Left colon (tissue), 2 donors: Measurements from ENCODE around the gene CRBN. TPM values are rescaled to one million over a fixed set of nuclear protein-coding genes. Genes with fewer than 3 reads are reported as not detected.
A peak's percentile ranks its signal among the peaks of the same experiment; 100 is the strongest.

ENCODE experiments used
- ATAC-seq: fragments of 200-7000 bp; cut with Tn5 transposase; one replicate; pipeline ENCODE4 v1.9.1; 2020; ENCODE audit warnings: mild to moderate bottlenecking, moderate library complexity
- DNase-seq, 2 donors: peaks; one replicate each; pipeline ENCODE4 v3.0.0-alpha.2; 2020
- intact Hi-C, 2 donors: fragments of 100-400 bp; cut with DNase I in 1 of 2; cut with micrococcal nuclease in 1 of 2; formaldehyde crosslinking; loops; one replicate each; pipeline versions ENCODE4 v1.11.2 to v1.14.0; 2022; cut with DNase I, micrococcal nuclease
- total RNA-seq, 2 donors: library from RNA; stranded (reverse); fragmentation: NEBNext Ultra II Directional; extraction: Animal tissue kit (Norgen Biotek cat#: 25700); gene quantifications; one replicate each; pipeline ENCODE4 v1.2.1, GENCODE V29; 2021
- donor health status: DM: no; HTN: no; CAD: no.
- donor health status: DM: yes; HTN: yes; CAD: no.

Gene CRBN
- total RNA-seq, 2 donors from 2014 or later, result 36.4 to 50.7 TPM

DNA sequence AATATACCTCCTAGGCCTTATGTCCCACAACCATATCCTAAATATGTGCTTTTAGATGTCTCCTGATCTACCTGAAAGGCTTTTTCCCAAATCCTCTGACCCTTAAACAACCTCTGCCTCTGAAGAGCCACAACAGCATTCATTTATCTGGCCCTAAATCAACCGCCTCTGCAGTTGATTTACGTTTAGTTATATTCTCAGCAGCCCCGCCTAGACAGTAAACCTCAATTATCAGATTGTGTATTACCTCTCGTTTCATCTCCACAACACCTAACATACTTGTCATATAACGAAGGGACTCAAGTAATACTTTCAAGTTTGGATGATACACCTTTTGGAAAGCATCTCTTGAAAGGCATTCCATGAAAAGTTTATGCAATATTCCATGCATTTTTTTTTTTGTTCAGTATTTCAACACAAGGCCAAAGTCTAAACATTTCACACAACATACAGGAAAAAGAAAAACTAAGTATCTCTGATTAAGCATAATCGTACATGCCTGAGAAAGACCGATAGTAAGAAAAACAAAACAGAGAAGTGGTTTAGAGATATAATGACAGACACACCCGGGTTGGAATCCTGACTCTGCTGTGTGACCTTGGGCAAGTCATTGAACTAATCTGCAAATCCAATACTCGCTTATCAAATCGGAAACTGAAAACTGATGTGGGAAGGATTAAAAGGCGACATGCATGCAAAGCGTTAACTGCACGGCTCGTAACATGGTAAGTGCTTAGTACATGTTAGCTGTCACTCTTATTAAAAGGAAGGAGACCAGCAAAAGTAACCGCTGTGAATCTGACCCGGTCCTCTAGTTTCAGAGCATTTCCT lies 778 bp downstream of the CRBN start:
- DNase-seq, result no peak
- intact Hi-C loops, result loop anchor here in 1 of 2 donors (10.0 kb wide), 1 partner anchor 54 kb away; the partner anchor contains the start of gene TRNT1
- ATAC-seq, result peak; percentile 33

DNA sequence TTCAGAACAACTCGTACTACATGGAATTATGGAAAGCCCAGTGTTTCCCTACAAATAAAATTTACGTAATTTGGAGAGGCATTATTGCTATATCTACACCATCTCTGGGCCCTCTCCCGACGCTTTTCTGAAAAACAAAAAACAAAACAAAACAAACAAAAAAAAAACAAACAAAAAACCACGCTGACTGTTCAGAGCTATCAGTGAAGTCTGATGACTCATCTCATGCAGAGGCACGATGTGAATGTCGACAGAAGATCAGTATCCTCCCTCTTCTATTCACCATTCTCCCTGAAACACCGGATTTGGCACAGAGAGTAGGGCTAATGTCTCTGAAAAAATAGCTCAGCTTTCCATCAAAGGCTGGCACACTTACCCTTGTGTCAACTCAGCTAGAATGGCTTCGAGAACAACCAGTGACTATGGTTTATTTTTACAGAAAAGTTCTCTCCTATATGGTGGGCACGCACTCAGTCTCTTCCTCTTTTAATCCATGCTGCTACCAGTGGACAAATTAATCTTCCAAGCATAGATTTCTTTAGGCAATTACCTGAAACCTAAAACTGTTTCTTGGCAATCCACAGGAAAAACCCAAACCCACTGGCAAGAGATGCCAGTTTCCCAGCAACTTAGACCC lies 1.5 kb downstream of the CRBN start:
- intact Hi-C loops, result loop anchor here in 1 of 2 donors (10.0 kb wide), 1 partner anchor 53 kb away; the partner anchor contains the start of gene TRNT1
- no peak for DNase-seq
- ATAC-seq, result no peak

DNA sequence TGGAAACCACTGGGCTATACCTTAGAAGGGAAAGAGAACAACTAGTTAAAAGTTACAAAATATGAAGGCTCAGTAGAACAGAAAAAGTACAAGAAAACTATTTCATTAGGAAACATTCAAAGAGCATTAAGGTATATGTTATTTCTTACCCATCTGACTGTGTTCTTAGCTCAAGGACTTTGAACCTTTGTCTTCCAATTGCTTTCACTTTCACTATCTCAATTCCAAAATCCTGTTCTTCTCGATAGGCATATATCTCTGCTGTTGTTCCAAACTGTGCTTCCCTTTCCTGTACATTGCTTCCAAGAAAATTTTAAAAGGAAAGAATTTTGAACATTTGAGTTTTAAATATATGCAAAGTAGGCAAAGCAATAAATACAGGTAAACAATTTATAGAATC lies 6.9 kb downstream of the CRBN start:
- intact Hi-C loops, result loop anchor here in 1 of 2 donors (10.0 kb wide), 1 partner anchor 48 kb away; the partner anchor contains the start of gene TRNT1
- ATAC-seq (peak; percentile 84), DNase-seq (no peak)

DNA sequence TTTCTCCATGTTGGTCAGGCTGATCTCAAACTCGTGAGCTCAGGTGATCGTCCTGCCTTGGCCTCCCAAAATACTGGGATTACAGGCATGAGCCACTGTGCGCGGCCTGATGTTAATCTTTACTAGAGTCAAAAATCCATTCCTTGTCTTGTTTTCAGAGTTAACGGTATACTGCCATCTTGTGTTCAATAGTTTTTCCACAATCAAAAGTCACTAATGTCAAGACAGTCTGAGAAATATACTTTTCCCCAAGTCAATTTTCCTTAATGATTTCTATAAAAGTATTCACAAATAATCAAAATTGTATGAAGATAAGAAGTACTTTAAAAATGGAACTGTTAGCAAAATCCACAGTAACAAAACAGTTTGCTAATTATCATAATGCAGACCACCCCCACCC lies 8.5 kb downstream of the CRBN start:
- ATAC-seq (peak; percentile 50), DNase-seq (no peak)
- intact Hi-C loops, result loop anchor here in 1 of 2 donors (10.0 kb wide), 1 partner anchor 46 kb away; the partner anchor contains the start of gene TRNT1

DNA sequence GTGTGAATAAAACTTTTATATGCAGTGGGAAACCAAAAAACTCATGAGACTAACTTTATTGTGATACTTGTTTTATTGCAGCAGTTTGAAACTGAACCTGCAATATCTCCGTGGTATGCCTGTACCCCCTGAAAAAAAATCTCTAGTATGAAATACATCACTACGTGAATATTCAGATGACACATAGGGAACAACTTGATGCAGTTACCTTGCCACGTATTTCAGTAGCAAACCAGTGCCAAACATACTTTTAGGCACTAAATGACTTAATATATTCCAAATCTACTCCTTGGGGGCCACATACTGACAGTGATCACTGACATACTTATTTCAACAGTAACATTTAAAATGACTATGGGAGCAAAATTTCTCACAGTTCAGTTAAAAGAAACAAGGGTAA lies 13.8 kb downstream of the CRBN start:
- no peak for ATAC-seq
- DNase-seq, result no peak
- intact Hi-C loops, result no loop called here

DNA sequence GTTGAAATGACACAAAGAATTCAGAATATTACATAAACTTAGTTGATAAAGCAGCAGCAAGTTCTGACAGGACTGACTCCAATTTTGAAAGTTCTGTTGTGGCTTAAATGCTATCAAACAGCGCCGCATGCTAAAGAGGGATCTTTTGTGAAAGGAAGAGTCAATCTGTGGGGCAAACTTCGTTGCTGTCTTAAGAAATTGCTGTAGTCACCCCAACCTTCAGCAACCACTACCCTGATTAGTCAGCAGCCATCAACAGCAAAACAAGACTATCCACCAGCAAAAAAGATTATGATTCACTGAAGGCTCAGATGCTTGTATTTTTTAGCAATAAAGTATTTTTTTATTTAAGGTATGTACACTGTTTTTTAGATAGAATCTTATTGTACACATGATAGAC lies 14.2 kb downstream of the CRBN start:
- ATAC-seq, result no peak
- intact Hi-C loops, result no loop called here

DNA sequence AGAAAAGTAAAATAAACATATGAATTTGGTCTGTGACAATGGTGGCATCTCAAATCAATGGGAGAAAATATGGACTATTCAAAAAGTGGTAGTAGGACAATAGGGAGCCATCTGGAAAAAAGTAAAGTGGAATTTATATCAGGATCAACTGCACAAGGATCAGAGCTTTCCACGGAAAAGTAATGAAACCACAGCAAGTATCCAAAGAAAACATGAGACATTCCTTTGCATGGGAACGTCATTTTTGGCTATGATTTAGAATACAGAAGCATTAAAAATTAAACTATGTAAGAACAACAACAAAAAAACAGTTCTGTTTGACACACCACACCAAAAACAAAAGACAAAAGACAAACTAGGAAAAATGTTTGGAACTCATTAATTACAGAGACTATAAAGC lies 18.7 kb downstream of the CRBN start:
- DNase-seq, result no peak
- no peak for ATAC-seq
- intact Hi-C loops, result no loop called here

More for the DNA sequence above, 14.2 kb downstream of the CRBN start:
- DNase-seq, result no peak

DNA sequence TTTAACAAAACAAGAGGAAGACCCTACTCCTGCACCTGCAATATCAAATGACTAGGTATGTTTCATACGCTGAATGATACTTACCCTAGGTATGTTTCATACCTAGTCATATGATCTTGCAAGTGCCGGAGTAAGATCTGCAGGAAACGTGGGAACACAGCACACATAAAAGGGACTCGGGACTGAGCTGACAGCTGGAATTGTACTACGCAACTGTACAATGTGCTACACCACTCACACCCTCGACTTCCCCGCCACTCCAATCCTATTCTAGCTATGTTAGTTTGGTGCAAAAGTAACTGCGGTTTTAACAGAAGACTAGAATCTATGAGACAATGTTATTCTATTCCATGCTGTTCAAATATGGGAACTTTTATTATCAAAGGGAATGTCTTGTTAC lies 22.0 kb downstream of the CRBN start:
- no peak for DNase-seq
- intact Hi-C loops, result no loop called here
- ATAC-seq, result no peak

DNA sequence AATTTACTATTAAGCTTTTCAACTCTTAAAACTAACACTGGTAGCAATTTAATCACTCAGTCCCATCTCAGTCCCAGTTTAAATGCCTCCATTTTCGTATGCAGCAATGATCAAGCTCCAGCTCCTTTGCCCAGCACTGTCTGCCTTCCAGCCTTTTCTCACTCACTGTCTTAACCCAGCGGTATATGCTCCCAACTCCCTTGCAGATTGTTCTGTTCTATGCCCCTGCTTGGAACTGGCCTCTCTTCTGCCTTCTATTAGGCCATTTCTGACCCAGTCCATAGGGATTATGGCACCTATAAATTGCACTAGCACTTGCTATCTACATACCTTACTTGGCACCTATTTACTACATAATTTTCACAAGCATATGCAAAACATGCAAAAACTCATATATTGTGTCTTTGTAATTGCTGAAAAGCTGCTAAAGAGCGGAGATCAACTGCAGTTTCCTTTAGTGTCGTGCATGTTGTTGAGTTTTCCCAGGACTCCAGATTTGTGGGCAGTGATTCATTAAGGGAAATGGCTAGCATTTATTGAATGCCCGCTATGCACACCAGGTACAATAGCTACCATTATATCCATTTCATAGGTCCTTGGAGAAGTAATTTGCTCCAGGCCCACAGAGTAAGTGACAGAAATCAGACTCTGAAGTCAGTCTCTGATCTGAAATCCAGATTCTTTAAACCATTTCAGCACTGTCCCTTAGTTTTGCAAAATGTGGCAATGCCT lies 24.4 kb downstream of the CRBN start:
- intact Hi-C loops, result no loop called here
- DNase-seq, result no peak
- ATAC-seq, result no peak

DNA sequence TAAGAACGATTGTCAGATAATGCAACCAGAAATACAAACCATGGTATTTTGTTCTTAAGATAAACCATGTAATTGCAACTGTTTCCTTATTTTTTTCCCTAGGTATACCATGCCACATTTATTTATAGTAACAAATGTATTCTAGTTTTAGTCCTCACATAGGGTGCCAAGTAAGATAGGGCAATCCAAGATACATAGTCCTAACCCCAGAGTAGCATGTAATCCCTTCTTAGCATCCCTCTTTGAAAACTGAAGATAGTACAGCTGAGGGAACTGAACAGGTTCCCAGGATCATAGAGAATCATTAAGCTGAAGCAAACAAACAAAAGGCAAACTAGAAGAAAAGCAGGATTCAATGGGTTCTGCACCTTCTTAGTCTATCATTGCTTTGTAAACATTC lies 28.0 kb downstream of the CRBN start:
- ATAC-seq (no peak), DNase-seq (no peak)
- intact Hi-C loops, result no loop called here

DNA sequence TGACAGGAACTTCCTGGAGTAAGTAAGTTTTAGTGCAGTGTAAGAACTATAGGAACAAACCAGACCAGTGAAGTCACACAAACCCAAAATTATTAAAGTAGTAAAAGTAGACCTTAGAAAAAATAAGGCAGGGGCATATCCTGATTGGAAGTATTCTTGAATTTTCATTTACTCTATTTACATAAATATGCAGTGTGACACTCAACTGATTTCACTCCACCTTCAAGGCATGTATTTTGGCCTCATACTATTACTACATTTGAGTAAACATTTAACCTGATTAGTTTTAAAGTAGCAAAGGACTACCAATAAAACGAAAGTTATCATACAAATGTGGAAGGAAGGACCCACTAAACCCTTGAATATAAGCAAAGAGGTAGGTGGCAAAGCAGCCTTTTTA lies 29.9 kb downstream of the CRBN start:
- DNase-seq (no peak), ATAC-seq (no peak)
- intact Hi-C loops, result no loop called here

DNA sequence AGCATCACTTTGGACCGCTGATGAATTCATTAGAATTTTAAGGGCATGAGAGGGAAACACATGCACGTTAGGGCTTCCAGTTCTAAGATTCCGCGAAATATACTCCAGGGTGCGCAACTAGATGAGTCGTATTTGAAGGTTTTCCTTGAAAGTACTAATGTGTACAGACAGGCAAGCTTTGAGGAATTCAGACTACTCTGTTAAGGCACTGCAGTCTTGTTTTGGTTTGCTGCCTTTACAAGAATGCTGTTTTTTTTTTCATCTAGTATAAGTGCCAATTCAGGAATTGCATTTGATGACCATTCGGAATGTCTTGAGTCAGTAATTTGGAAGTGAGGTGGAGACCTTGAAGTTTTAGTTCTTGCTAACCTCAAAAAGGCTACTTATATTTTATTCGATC lies 33.7 kb downstream of the CRBN start:
- ATAC-seq, result no peak
- no peak for DNase-seq
- intact Hi-C loops, result no loop called here

DNA sequence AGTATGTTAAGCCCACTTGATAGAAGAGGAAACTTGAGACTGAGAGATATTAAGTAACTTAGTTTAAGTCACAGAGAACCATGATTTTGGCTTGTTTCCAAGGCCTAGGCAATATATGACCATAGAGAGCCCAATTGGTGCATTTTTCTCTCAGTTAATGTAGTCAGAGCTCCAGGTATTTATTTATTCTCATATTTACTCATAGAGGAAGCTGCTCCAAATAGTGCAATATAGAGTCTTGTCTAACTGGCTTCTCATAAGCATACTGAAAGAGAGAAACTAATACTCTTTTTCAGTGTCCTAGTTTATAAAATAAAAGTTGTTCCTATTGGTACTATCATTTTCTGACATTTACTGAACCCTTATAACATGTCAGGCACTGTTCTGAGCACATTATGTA lies 37.6 kb downstream of the CRBN start:
- no peak for DNase-seq
- no peak for ATAC-seq
- intact Hi-C loops, result no loop called here

DNA sequence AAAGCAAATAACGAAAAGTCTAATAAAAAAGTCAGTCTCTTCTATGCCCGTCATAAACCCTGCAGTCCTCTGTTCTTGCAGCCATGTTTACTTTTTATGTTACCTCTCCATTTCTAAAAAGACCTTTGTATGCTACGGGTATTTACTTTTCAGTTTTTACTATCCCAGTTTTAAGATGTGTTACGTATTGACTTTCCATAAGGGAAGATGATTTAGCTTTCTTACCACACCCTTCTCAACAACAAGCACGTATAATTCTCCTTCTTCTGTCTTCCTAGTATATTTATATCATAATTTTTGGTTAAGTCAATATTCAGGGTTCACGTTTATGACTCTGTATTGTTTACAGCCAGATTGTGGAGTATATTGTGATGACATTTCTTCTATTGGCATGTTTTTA lies 42.0 kb downstream of the CRBN start:
- DNase-seq (no peak), ATAC-seq (peak; percentile 90)
- intact Hi-C loops, result no loop called here

DNA sequence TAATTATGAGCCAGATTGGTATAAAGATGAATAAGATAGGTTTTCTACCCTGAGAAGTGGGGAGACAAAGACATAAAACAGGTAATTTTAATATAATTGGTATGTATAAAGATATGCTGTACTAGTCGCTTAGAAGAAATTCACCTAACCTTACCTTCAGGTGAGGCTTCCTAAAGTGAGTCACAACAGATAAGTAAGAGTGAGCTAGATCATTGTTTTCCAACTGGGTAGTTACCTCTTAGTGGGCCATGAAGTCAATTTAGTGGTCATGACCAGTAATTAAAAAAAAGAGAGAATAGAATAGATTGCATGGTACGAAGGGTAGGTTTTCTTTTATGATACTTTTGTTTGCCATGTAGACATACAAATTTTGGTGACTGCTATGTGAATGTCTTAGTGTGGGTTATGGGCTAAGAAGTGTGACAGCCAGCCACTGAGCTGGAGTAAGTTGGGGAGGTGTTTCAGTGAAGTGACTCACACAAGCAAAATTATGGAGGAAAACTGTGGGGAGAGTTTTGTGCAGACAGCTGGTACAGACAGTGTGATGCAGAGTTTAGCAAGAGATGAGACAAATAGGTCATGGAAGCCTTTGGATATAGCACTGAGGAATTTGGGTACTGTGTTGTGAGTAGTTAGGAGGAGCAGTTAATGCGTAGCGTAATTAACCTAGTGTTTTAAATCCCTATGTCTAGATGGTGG lies 44.6 kb downstream of the CRBN start:
- intact Hi-C loops, result no loop called here
- ATAC-seq (peak; percentile 15), DNase-seq (no peak)

DNA sequence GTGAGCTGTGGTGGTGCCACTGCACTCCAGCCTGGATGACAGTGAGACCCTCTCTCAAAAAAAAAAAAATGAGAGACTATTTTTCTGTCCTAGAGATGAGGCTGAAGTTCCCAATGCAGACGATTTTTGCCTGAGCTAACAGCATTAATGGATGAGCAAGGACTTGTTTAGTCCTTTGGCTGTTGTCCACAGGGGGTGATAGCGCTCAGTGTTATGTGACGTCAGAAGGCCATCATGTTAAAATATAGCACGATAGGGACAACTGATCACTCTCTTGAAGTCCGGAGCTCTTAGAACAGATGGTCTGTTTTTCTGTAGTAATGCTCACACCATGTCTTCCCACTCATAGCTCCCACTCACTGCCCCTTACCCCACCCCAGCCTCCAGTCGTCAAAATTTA lies 46.0 kb downstream of the CRBN start:
- ATAC-seq (no peak), DNase-seq (no peak)
- intact Hi-C loops, result no loop called here

DNA sequence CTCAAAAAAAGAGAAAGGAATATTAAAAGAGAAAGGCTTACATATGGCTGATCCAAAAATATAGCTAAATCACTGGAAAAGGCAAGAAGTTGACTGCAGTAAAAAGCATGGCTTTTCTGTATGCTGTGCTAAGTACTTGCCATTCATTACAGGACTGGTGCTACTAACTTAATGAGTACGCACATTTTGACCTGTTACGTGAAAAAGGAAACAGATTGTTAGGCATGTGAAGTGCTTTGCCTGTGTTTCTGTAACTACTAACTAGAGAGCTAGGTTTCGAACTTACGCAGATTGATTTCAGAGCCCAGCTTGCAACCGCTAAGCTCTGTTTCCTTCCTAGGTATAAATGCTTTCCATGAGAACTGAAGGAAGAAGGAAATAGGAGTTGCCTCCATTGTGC lies 49.9 kb downstream of the CRBN start:
- no peak for DNase-seq
- no peak for ATAC-seq
- intact Hi-C loops, result loop anchor here in 1 of 2 donors (10.0 kb wide), 1 partner anchor 45 kb away; the partner anchor contains the start of gene CRBN

DNA sequence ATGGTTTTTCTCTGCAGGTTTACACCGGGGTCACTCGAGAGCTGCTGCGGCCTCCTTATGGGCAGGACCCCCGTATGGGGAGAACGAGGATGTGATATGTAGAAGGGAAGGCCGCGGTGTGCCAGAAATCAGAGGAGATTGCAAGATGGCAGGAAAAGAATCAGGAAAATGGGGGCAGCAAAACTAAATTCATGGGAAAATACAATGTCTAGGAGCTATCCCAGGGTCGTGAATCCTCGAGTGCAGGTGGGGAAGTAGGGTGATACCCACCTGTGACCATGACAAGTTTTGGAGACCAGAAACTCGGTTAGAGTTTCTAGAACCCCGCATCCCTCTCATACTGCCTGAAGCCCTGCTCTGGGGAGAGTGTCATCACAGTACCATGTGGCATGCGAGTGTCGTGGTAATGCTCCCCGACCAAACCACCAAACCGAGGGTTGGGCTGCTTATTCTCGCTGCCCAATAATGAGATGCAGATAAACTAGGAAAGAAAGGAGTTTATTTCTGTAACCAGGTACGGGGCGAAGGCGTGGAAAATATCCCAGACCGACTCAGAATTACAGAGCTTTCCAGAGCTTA lies 52.0 kb downstream of the CRBN start:
- ATAC-seq (peak; percentile 22), DNase-seq (peak; percentile 27 to 32)
- intact Hi-C loops, result loop anchor here in 1 of 2 donors (10.0 kb wide), 1 partner anchor 47 kb away; the partner anchor contains the start of gene CRBN
